Skeletal muscle cell (primary cell): ENCODE data around the gene GPATCH1.
"Not testable (repeated sequence)": the region's sequence is repeated elsewhere in the genome, so short reads cannot be mapped to it uniquely, and the experiment has no call there.

ENCODE experiments used
- DNase-seq: peaks from one replicate; pipeline ENCODE4 v3.0.0-alpha.2; 2010; ENCODE audit warnings: low read depth
- H3K4me3 ChIP-seq: 2 replicates; pipeline ENCODE4 v1.5.1; 2011; ENCODE audit warnings: low read depth, mild to moderate bottlenecking, control low read depth, low read length, moderate library complexity

The GPATCH1 gene

DNA sequence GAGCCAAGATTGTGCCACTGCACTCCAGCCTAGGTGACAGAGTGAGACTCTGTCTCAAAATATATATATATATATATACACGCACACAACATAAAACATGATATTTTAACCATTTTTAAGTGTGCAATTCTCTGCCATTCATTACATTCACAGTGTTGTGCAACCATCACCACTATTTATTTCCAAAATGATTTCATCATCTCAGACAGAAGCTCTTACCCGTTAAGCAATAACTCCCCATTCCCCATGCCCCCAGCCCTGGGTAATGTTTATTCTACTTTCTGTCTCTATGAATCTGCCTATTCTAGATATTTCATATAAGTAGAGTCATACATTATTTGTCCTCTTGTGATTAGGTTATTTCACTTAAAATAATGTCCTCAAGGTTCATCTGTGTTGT lies 71.2 kb downstream of the GPATCH1 start:
- DNase-seq = no peak
- H3K4me3 ChIP-seq = no peak overlapping the region

DNA sequence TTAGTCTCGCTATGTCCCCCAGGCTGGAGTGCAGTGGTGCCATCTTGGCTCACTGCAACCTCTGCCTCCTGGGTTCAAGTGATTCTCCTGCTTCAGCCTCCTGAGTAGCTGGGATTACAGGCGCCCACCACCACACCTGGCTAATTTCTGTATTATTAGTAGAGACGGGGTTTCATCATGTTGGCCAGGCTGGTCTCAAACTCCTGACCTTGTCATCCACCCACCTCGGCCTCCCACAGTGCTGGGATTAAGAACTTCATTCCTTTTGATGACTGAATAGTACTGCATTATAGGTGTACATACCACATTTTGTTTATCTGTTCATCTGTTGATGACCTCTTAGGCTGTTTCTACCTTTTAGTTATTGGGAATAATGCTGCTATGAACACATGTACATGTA lies 71.6 kb downstream of the GPATCH1 start:
- not testable (repeated sequence) for DNase-seq

DNA sequence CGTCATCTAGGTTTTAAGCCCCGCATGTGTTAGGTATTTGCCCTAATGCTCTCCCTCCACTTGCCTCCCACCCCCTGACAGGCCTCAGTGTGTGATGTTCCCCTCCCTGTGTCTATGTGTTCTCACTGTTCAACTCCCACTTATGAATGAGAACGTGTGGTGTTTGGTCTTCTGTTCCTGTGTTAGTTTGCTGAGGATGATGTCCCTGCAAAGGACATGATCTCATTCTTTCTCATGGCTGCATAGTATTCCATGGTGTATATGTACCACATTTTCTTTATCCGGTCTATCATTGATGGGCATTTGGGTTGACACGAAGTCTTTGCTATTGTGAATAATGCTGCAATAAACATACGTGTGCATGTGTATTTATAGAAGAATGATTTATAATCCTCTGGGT lies 73.3 kb downstream of the GPATCH1 start:
- not testable (repeated sequence) for H3K4me3 ChIP-seq, DNase-seq

More for the DNA sequence above, 71.6 kb downstream of the GPATCH1 start:
- not testable (repeated sequence) for H3K4me3 ChIP-seq

DNA sequence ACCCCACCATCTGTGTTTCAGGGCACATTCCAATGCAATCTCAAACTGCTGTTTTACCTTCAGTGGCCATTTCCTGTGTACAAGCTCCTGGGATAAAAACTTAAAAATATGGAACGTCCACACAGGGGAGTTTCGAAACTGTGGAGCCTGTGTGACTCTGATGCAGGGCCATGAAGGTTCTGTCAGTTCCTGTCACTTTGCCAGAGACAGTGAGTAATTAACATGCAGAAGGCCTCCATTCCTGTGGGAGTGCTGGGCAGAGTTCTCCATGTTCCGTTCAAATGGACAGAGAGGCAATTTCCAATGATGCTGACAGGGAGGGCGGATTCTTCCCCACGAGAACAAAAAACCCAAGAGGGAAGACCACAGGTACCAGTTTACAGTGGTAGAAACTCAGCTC lies 75.4 kb downstream of the GPATCH1 start:
- DNase-seq = peak; percentile 45
- H3K4me3 ChIP-seq = no peak overlapping the region

DNA sequence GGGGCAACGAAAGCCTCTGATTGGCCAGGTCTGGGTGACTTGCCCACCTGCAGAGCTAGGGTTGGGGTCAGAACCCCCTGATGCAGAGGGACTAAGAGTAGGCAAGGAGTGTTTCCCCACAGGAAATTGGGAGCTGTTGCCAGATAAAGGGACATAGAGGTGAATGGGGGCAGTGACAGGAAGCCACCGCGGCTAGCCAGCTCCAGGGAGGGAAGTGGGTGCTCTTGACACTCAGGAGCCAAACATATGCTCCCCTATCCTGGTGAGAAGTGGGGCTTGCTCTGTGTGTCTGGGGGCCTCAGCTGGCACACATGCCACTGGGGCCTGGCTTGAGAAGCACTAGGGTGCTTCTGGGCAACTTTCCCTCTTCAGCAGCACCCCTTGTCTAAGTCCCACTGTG lies 76.9 kb downstream of the GPATCH1 start:
- DNase-seq = no peak
- H3K4me3 ChIP-seq = no peak overlapping the region

DNA sequence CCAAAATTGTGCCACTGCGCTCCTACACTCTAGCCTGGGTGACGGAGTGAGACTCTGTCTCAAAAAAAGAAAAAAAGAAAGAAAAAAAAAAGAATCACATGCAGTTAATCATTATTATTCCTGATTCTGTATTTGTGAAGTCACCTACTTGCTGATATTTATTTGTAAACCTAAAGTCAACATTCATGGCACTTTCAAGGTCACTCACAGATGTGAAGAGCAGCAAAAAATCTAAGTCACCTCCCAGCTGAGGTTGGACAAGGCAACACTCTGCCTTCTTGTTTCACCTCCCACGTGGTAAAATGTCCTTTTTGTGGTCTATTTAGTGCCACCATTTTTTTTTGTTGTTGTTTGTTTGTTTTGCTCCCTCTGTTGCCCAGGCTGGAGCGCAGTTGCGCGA lies 77.4 kb downstream of the GPATCH1 start:
- no peak for DNase-seq

DNA sequence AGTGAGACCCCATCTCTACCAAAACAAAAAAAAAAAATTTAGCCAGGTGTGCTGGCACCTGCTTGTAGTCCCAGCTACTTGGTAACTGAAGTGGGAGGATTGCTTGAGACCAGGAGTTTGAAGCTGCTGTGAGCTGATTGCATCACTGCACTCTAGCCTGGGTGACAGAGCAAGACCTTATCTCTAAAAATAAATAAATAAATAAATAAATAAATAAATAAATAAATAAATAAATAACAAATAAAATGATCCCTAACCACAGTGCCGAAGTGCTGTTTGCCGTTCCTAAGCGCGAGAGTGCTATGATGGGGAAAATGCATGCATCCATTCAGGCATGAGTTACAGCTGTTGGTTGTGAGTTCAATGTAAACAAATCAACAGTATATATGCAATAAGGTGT lies 78.2 kb downstream of the GPATCH1 start:
- no peak overlapping the region for H3K4me3 ChIP-seq
- DNase-seq = no peak

More for the DNA sequence above, 77.4 kb downstream of the GPATCH1 start:
- no peak overlapping the region for H3K4me3 ChIP-seq

DNA sequence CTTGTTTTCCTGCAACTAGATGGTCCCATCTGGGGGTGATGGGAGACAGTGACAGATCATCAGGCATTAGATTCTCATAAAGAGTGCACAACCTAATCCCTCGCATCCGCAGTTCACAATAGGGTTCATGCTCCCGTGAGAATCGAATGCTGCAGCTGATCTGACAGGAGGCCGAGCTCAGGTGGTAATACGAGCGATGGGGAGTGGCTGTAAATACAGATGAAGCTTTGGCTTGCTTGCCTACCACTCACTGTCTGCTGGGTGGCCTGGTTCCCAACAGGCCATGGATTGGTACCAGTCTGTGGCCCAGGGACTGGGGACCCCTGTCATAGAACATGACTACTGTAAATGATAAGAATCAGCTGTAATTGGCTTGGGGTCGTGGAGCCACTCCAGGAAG lies 78.9 kb downstream of the GPATCH1 start:
- DNase-seq = no peak
- H3K4me3 ChIP-seq = no peak overlapping the region

DNA sequence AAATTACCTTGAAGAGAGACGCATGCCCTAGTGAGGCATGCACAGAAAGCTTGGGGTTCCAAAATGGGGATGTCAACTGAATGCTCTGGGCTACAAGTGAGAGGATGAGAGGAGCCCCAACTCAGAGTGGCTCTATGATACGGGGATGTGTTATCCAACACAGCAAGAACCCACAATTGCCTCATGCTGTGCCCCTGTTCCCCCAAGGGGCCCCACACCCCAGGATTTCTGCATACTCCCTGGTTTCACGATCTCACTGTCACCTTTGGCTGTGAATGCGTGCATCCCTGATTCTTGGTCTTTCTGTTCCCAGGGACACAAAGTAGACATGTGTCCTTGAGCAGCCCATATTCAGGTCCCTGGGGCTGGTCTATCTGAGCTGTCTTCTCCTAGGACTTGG lies 80.2 kb downstream of the GPATCH1 start:
- H3K4me3 ChIP-seq = no peak overlapping the region

DNA sequence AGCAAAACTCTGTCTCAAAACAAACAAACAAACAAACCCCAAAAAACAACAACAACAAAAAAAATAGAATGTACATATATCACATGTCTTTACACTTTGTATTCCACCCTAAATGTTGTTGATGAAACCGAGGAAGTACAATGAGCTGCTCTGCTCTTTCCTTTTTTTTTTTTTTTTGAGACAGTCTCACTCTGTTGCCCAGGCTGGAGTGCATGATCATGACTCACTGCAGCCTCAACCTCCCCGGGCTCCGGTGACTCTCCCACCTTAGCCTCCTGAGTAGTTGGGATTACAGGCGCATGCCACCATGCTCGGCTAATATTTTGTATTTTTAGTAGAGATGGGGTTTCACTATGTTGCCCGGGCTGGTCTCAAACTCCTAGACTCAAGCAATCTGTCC lies 82.5 kb downstream of the GPATCH1 start:
- DNase-seq = no peak

More for the DNA sequence above, 80.2 kb downstream of the GPATCH1 start:
- no peak for DNase-seq

DNA sequence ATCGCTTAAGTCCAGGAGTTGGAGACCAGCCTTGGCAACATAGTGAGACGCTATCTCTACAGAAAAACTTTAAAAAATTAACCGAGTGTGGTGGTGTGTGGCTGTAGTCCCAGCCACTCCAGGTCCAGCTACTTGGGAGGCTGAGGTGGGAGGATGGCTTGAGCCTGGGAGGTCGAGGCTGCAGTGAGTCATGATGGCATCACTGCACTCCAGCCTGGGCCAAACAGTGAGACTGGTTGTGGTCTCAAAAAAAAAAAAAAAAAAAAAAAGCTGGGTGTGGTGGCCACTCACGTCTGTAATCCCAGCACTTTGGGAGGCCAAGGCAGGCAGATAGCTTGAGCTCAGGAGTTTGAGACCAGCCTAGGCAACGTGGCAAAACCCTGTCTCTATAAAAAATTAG lies 85.1 kb downstream of the GPATCH1 start:
- not testable (repeated sequence) for H3K4me3 ChIP-seq

More for the DNA sequence above, 82.5 kb downstream of the GPATCH1 start:
- H3K4me3 ChIP-seq = no peak overlapping the region

DNA sequence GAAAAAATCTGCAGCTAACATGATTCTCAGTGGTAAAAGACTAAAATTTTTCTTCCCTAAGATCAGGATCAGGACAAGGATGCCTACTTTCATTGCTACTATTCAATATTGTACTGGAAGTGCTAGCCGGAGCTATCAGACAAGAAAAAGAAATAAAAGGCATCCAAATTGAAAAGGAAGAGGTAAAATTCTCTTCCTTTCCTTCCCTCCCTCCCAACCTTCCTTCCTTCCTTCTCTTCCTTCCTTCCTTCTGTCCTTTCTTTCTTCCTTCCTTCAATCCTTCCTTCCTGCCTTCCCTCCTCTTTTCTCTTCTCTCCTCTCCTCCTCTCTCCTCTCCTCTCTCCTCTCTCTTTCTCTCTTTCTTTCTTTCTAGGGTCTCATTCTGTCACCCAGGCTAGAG lies 86.5 kb downstream of the GPATCH1 start:
- no peak overlapping the region for H3K4me3 ChIP-seq
- DNase-seq = no peak

More for the DNA sequence above, 85.1 kb downstream of the GPATCH1 start:
- DNase-seq = not testable (repeated sequence)

DNA sequence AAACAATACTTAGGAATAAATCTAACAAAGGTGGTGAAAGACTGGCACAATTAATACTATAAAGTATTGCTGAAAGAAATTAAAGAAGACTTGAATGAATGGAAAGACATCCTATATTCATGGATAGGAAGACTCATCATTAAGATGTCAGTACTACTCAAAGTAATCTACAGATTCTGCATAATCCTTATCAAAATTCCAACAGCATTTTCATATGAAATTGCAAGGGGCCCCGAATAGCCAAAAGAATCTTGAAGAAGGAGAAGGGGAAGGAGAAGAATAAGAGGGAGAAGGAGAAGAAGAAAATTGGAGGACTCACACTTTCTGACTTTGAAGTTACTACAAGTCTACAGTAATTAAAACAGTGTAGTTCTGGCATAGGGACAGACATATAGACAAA lies 87.5 kb downstream of the GPATCH1 start:
- H3K4me3 ChIP-seq = no peak overlapping the region
- no peak for DNase-seq

DNA sequence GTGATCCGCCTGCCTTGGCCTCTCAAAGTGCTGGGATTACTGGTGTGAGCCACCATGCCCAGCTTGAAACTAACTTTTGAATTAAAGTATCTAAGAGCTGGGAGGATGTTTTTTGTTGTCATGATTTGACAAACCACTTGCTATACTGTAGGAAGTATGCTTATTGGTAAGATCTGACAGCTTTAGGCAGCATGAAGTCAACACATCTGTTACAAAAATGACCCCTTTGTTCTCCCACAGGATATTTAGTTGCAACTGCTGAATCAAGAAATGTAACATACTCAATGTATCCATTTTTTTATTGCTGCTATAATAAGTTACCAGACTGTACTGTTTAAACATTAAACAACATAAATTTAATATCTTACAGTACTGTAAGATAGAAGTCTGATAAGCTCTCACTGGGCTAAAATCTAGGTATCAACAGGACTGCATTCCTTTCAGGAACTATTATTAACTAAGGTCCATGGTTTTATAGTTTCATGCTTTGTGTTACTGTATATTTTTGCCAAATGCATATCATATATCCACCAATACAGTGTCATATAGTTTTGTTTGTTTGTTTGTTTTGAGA lies 90.3 kb downstream of the GPATCH1 start:
- H3K4me3 ChIP-seq = no peak overlapping the region
- no peak for DNase-seq

DNA sequence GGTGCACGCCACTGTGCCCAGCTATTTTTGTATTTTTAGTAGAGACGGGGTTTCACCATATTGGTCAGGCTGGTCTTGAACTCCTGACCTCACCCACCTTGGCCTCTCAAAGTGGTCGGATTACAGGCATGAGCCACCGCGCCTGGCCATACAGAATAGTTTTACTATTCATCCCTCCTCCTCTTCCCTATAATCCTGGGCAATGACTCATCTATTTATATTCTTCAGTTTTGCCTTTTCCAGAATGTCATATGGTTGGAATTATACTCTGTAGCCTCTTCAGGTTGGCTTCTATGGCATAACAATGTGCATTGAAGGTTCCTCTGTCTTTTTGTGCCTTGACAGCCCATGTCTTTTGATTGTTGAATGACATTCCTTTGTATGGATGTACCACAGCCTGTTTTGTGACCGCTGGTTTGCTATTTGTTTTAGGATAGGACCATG lies 91.0 kb downstream of the GPATCH1 start:
- DNase-seq = no peak
- H3K4me3 ChIP-seq = no peak overlapping the region

DNA sequence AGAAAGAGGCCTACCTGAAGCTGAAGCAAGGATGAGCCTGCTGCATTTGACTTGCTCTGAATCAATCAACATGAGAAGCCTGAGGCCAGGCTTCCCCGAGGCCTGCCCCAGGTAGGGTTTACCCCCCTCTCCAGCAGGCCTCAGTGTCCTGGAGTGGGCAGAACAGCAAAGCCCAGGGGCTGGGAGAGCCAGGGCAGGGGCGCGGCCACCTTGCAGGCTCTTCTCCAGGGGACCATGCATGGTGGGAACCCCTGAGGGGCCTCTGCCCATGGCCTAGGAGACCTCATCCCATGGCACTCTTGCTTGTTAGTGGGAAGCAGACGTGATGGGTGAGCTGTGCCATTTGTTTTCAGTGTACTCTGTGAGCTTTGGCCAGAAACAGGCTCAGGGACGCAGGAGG lies 93.2 kb downstream of the GPATCH1 start:
- H3K4me3 ChIP-seq = no peak overlapping the region
- DNase-seq = no peak

DNA sequence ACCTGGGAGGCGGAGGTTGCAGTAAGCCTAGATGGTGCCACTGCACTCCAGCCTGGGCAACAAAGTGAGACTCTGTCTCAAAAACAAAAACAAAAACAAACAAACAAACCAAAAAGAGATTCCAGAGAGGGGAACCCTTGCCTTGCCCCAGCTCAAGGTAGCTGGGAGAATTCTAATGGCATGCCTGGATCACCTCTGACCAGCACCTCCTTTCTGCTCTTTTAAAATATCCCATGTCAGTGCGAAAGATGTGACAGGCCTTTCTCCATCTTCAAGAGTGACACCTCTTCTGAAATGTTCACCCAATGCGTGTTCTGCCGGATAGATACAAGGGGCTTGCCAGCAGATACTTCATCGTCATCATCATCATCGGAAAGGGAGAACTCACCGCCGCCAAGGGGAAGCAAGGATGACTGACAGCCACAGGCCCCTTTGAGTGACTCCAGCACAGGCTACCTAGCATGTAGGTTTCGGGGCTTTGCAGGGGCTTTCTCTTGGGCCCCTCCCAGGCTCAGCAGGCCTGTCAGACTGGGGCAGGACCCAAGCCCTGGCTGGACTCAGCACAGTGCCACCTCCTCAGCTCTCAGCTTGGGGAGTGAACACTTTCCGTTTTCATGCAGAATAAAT lies 94.3 kb downstream of the GPATCH1 start:
- no peak overlapping the region for H3K4me3 ChIP-seq
- DNase-seq = no peak

DNA sequence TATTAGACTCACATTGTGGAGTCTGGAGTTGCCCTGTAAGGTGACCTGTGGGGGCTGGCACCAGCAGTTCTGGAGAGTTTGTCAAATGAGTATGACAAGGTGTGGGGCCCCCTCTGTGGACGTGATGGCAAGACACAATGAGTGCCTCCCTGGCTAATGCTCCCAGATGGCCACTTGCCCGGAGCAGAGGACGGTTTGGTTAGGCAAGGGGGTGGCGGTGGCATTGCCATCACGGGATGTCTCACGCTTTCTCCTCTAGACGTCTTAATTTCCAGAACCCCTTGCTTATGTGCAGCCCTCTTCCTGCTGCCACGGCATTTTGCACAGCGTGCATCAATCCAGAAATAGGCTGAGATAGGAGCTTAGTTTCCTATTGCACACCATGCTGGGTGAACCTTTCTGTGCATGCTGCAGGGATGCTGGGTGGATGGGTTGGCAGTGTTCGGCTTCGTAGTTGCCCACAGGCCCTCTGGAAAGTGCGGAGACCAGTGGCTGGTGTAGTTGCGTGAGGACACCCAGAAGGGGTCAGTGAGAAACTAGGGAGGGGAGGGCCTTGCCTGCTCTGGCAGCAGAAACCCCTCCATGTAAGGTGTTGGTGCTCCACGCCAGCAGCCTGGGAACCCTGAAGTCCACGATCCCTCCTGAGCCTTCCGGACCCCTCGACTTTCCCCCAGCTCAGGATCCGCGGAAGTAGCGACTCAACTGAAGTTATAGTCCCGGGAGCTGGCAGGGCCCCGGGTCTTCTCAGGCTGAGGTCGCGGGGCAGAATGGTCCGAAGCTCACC lies 95.1 kb downstream of the GPATCH1 start:
- peak overlapping the region; percentile 82 for H3K4me3 ChIP-seq
- no peak for DNase-seq

DNA sequence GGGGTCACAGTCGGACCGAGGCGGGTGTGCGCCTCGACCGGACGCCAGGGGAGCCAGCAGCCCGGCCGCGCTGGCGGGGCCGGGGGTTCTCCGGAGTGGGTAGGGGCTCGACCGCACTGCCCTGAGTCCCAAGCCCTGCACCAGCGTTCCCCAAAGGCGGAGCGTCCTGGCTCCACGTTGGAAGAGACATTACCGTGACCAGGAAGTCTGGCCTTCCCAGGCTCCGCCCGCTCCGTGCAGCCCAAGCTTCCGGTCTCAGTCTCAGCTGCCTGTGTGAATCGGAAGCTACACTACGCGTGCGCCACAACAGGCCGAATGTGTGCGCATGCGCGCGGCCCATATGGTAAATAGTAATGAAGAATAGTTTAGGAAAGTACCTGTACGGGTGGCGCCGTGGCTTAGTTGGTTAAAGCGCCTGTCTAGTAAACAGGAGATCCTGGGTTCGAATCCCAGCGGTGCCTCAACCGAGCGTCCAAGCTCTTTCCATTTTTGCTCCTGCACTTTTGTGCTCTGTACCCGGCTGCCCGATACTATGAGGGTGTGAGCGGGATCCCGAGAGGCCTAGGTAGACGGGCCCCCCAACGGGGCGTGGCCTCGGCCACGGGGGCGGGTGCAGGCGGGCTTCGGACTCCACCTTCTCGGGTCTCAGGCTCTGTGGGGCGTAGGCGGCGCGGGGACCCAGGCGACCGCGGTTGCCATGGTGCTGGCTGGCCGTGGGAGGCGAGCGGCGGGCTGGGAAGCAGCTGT lies 95.9 kb downstream of the GPATCH1 start:
- peak; percentile 95 for DNase-seq
- peak overlapping the region; percentile 82 for H3K4me3 ChIP-seq

DNA sequence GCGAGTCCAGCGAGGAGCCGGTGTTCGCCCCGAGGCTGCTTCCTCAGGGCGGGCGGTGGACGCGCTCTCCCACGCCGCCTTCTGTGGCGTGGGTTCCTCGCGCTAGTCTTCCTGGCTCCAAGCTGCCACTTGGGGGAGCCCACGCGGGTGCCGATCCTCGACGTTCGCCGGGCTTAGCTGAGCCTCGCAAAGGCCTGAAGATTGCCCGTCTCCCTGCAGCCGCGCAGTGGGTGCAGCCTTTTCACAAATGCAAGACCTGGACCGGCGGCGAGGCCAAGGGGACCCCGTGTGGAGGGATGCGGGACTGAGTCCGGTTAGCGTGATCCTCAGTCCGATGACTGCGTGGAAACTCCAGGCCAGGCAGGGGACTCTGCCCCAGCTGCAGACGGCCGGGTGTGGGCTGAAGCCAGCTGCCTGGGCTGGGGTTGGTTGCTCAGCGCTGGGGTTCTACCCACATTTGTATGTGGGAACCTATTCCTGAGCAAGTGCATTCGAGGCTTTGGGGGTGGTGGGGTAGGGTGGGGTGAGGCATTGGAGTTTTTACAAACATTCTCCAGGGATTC lies 96.5 kb downstream of the GPATCH1 start:
- peak overlapping the region; percentile 55 for H3K4me3 ChIP-seq
- no peak for DNase-seq
